Activated T-cell treated with anti-CD3 and anti-CD28 coated beads for 24 hours (primary cell): ENCODE measurements around the gene LY6G6F.

Experiments used
- DNase-seq: peaks from one replicate; pipeline ENCODE4 v3.0.0-alpha.2; 2020; ENCODE audit warnings: low read depth

LY6G6F gene

GRCh38 chr6:31706599-31706998 is at the start of gene LY6G6F:
Gene LY6G6F, plus strand, starts transcription at chr6:31706866. Its CDS starts 41 bp downstream, at chr6:31706907.
- no peak for DNase-seq

GRCh38 chr6:31657406-31658157 is 49.1 kb upstream of the LY6G6F start:
- DNase-seq: no peak

GRCh38 chr6:31658158-31658688 is 48.4 kb upstream of the LY6G6F start:
- no peak for DNase-seq

- no peak for DNase-seq
Measured at GRCh38 chr6:31658983-31659648, 47.5 kb upstream of the LY6G6F start.

- DNase-seq: no peak
Measured at GRCh38 chr6:31659649-31660380, 46.9 kb upstream of the LY6G6F start.

- peak; percentile 68 for DNase-seq
Measured at GRCh38 chr6:31660381-31661261, 46.0 kb upstream of the LY6G6F start, which contains the start of gene C6orf47. Gene C6orf47, minus strand, starts transcription at chr6:31660778. Its CDS starts 831 bp downstream, at chr6:31659947.

- DNase-seq: no peak
Measured at GRCh38 chr6:31661262-31662123, 45.2 kb upstream of the LY6G6F start.

- DNase-seq: no peak
Measured at GRCh38 chr6:31662124-31662723, 44.4 kb upstream of the LY6G6F start.

- DNase-seq: no peak
Measured at GRCh38 chr6:31663126-31663960, 43.3 kb upstream of the LY6G6F start.

GRCh38 chr6:31663961-31664789 is 42.5 kb upstream of the LY6G6F start:
- DNase-seq: no peak

GRCh38 chr6:31664790-31665500 is 41.7 kb upstream of the LY6G6F start, which contains the start of gene GPANK1:
Gene GPANK1, minus strand, starts transcription at chr6:31664997. Its CDS starts 519 bp downstream, at chr6:31664478.
- peak; percentile 85 for DNase-seq

- peak; percentile 98 for DNase-seq
Measured at GRCh38 chr6:31665501-31666336, 40.9 kb upstream of the LY6G6F start, which contains the start of gene CSNK2B. Gene CSNK2B, plus strand, starts transcription at chr6:31666080. Its CDS starts 752 bp downstream, at chr6:31666832.

GRCh38 chr6:31666337-31666965 is 40.2 kb upstream of the LY6G6F start:
- no peak for DNase-seq

- no peak for DNase-seq
Measured at GRCh38 chr6:31669676-31670075, 37.0 kb upstream of the LY6G6F start, which contains the start of gene LY6G5B. Gene LY6G5B, plus strand, starts transcription at chr6:31669976. Its CDS starts 975 bp downstream, at chr6:31670951.

GRCh38 chr6:31676322-31676903 is 30.3 kb upstream of the LY6G6F start:
- no peak for DNase-seq
